ENCODE measurements around the gene IQGAP2. TPM values are rescaled to one million over a fixed set of nuclear protein-coding genes. Genes with fewer than 3 reads are reported as not detected.
"Not testable (repeated sequence)": the region's sequence is repeated elsewhere in the genome, so short reads cannot be mapped to it uniquely, and the experiment has no call there.

IQGAP2 gene
- total RNA-seq, 1 experiment from 2014 or later, result 13.4 TPM

DNA sequence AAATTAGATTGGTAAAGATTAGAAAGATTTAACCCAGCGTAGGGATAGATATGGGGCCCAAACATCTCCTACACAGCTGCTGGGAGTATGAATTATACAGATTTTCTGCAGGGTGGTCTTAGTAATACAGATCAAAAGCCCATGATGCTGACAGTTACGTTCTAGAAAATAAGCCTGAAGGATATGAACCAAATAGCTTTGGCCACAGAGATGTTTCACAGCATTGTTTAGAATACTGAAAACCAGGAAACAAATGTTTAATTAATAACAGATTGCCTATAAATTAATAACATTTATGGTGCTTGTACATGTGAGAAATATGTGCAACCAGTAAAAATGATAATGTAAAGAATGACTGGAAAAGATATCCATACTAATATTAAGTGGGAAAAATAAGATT, 195.4 kb downstream of the IQGAP2 start:
- Mint-ChIP-seq H3K4me3 (ENCODE audit: low read depth, unreplicated experiment) (no peak overlapping the region), H3K9me3 (ENCODE audit: low read depth, unreplicated experiment) (no peaks in the 10 kb centered on the region), H3K4me1 (ENCODE audit: low read depth, unreplicated experiment) (peaks cover 9% of the 10 kb centered on the region), H3K27ac (ENCODE audit: unreplicated experiment) (no peak overlapping the region), H3K36me3 (ENCODE audit: insufficient read depth, unreplicated experiment) (no peaks in the 10 kb centered on the region), H3K27me3 (ENCODE audit: unreplicated experiment) (no peaks in the 10 kb centered on the region)
- no TSS peak for BruUV-seq (replicated peaks)
- no peak for DNase-seq
- TF ChIP-seq, protein P1, sequence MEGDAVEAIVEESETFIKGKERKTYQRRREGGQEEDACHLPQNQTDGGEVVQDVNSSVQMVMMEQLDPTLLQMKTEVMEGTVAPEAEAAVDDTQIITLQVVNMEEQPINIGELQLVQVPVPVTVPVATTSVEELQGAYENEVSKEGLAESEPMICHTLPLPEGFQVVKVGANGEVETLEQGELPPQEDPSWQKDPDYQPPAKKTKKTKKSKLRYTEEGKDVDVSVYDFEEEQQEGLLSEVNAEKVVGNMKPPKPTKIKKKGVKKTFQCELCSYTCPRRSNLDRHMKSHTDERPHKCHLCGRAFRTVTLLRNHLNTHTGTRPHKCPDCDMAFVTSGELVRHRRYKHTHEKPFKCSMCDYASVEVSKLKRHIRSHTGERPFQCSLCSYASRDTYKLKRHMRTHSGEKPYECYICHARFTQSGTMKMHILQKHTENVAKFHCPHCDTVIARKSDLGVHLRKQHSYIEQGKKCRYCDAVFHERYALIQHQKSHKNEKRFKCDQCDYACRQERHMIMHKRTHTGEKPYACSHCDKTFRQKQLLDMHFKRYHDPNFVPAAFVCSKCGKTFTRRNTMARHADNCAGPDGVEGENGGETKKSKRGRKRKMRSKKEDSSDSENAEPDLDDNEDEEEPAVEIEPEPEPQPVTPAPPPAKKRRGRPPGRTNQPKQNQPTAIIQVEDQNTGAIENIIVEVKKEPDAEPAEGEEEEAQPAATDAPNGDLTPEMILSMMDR (IDR thresholded peaks at IDR 0.05; ENCODE audit: unreplicated experiment), result no peak
- CTCF ChIA-PET, result interaction anchor here (0.7 to 0.8 kb wide), 2 partner anchors 176 to 432 kb away, joined by 3 read pairs; partner anchors contain the start of gene AGGF1
- intact Hi-C loops (cut with micrococcal nuclease; ENCODE audit: unreplicated experiment), result no loop called here

DNA sequence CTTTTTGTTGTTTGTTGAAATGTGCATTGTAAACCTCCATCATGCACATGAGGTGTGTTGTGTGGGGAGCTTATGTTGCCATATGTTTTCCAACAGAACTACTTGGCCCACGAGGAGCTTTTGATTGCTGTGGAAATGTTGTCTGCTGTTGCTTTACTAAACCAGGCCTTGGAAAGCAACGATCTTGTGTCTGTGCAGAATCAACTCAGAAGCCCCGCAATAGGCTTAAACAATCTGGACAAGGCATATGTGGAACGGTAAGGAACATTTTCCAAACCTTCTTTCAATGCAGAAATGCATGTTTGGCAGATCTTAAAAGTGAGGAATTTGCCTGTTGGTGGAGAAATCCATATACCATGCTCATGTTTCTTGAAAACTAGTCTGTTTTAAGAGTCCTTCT, 197.6 kb downstream of the IQGAP2 start:
- BruUV-seq (replicated peaks), result no TSS peak
- Mint-ChIP-seq H3K27me3 (ENCODE audit: unreplicated experiment) (no peaks in the 10 kb centered on the region), H3K27ac (ENCODE audit: unreplicated experiment) (no peak overlapping the region), H3K36me3 (ENCODE audit: insufficient read depth, unreplicated experiment) (no peaks in the 10 kb centered on the region), H3K4me3 (ENCODE audit: low read depth, unreplicated experiment) (no peak overlapping the region), H3K9me3 (ENCODE audit: low read depth, unreplicated experiment) (no peaks in the 10 kb centered on the region), H3K4me1 (ENCODE audit: low read depth, unreplicated experiment) (peaks cover 19% of the 10 kb centered on the region)
- CTCF ChIA-PET, result interaction anchor here (0.5 to 4.0 kb wide), 5 partner anchors 76 to 430 kb away, joined by 3 to 106 read pairs (median 3); partner anchors contain the start of gene AGGF1
- TF ChIP-seq, protein P1 (IDR thresholded peaks at IDR 0.05; ENCODE audit: unreplicated experiment), result no peak
- intact Hi-C loops (cut with micrococcal nuclease; ENCODE audit: unreplicated experiment), result loop anchor here (1.0 to 2.0 kb wide), 4 partner anchors 41 to 416 kb away; no protein-coding TSS in a partner anchor
- no peak for DNase-seq

DNA sequence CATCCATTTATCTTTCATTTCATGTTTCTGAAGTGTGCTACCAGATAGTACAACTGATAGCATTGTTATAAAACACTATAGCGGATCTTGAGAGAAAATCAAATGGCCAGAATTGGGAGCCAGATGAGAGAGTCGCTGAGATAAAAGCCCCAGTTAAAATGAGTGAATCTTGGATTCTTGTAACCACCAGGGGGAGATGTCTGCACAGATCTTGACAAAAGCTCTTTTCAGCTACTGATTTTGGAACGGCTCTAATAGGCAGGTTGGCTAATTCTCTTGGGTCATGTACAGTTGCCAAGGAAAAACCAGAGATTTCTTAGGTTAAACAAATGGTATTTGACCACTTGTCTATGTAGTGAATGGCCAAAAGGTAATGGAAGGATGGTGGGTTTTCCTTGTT, 198.4 kb downstream of the IQGAP2 start:
- no TSS peak for BruUV-seq (replicated peaks)
- TF ChIP-seq, protein P1 (IDR thresholded peaks at IDR 0.05; ENCODE audit: unreplicated experiment), result peak; percentile 64
- H3K27me3 Mint-ChIP-seq (ENCODE audit: unreplicated experiment), result no peaks in the 10 kb centered on the region
- CTCF ChIA-PET, result interaction anchor here (0.6 to 4.0 kb wide), 9 partner anchors 39 to 434 kb away, joined by 3 to 106 read pairs (median 3); partner anchors contain the start of gene AGGF1
- H3K4me1 Mint-ChIP-seq (ENCODE audit: low read depth, unreplicated experiment), result peaks cover 19% of the 10 kb centered on the region
- no peak overlapping the region for H3K27ac Mint-ChIP-seq (ENCODE audit: unreplicated experiment)
- no peaks in the 10 kb centered on the region for H3K9me3 Mint-ChIP-seq (ENCODE audit: low read depth, unreplicated experiment)
- DNase-seq, result peak; percentile 57
- H3K36me3 Mint-ChIP-seq (ENCODE audit: insufficient read depth, unreplicated experiment), result no peaks in the 10 kb centered on the region
- intact Hi-C loops (cut with micrococcal nuclease; ENCODE audit: unreplicated experiment), result loop anchor here (1.0 to 2.0 kb wide), 4 partner anchors 40 to 415 kb away; no protein-coding TSS in a partner anchor
- no peak overlapping the region for H3K4me3 Mint-ChIP-seq (ENCODE audit: low read depth, unreplicated experiment)

DNA sequence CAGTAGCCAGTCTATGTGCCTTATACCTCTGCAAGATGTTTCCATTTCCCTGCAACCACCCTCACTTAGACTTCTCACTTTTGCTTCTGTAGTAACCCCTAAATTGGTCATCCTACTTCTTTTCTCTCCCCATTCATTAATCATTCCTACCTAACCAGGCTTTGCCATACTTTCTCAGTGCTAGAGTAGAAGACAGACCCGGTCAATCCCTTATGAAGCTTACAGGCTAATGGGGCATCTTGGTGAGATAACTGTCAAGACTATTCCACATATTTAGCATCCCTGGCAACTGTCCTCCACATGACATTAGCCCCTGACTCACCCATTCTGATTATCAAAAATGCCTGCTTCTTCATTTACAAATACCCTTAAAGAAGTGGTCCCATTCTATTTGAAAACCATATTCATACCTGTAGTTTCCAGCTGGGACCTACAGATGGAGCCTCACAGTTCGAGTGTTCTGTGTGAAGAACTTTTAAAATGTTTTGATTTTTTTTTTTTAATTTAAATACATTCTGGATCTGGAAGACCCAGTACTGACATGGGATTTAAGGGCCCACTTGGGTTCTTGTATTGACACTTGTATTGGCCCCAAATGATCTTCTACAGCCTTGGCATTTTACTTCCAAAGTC, 199.1 kb downstream of the IQGAP2 start:
- no peaks in the 10 kb centered on the region for H3K27me3 Mint-ChIP-seq (ENCODE audit: unreplicated experiment)
- no peaks in the 10 kb centered on the region for H3K9me3 Mint-ChIP-seq (ENCODE audit: low read depth, unreplicated experiment)
- CTCF ChIA-PET, result interaction anchor here (0.6 to 4.0 kb wide), 9 partner anchors 38 to 433 kb away, joined by 3 to 106 read pairs (median 3); partner anchors contain the start of gene AGGF1
- DNase-seq, result no peak
- intact Hi-C loops (cut with micrococcal nuclease; ENCODE audit: unreplicated experiment), result no loop called here
- H3K27ac Mint-ChIP-seq (ENCODE audit: unreplicated experiment), result no peak overlapping the region
- no peak overlapping the region for H3K4me3 Mint-ChIP-seq (ENCODE audit: low read depth, unreplicated experiment)
- BruUV-seq (replicated peaks), result no TSS peak
- TF ChIP-seq, protein P1 (IDR thresholded peaks at IDR 0.05; ENCODE audit: unreplicated experiment), result peak; percentile 39
- no peaks in the 10 kb centered on the region for H3K36me3 Mint-ChIP-seq (ENCODE audit: insufficient read depth, unreplicated experiment)
- H3K4me1 Mint-ChIP-seq (ENCODE audit: low read depth, unreplicated experiment), result peaks cover 19% of the 10 kb centered on the region

DNA sequence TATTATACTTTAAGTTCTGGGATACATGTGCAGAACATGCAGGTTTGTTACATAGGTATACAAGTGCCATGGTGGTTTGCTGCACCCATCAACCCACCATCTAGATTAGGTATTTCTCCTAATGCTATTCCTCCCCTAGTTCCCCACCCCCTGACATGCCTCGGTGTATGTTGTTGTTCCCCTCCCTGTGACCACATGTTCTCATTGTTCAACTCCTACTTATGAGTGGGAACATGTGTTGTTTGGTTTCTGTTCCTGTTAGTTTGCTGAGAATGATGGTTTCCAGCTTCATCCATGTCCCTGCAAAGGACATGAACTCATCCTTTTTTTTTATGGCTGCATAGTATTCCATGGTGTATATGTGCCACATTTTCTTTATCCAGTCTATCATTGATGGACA, 200.9 kb downstream of the IQGAP2 start:
- H3K27ac Mint-ChIP-seq (ENCODE audit: unreplicated experiment); DNase-seq; H3K4me3 Mint-ChIP-seq (ENCODE audit: low read depth, unreplicated experiment); H3K36me3 Mint-ChIP-seq (ENCODE audit: insufficient read depth, unreplicated experiment); BruUV-seq (replicated peaks); intact Hi-C loops (cut with micrococcal nuclease; ENCODE audit: unreplicated experiment); H3K9me3 Mint-ChIP-seq (ENCODE audit: low read depth, unreplicated experiment); H3K27me3 Mint-ChIP-seq (ENCODE audit: unreplicated experiment): not testable (repeated sequence)
- H3K4me1 Mint-ChIP-seq (ENCODE audit: low read depth, unreplicated experiment), result peaks cover 19% of the 10 kb centered on the region
- CTCF ChIA-PET, result interaction anchor here (0.6 to 1.0 kb wide), 2 partner anchors 31 to 171 kb away, joined by 3 read pairs; no protein-coding TSS in a partner anchor

All from Calu3 (cell line).